ENCODE data around the gene GDF10.
A peak's percentile ranks its signal among the peaks of the same experiment; 100 is the strongest.

GDF10 gene

GRCh38 chr10:47291682-47292081 is 8.3 kb upstream of the GDF10 start:
- no peak for FAIRE-seq
- no peak for DNase-seq (ENCODE audit: low spot score)

- FAIRE-seq: no peak
- DNase-seq (ENCODE audit: low spot score): no peak
Observed at GRCh38 chr10:47294057-47294456, 5.9 kb upstream of the GDF10 start.

- FAIRE-seq (no peak), DNase-seq (ENCODE audit: low spot score) (no peak)
Observed at GRCh38 chr10:47294501-47294900, 5.5 kb upstream of the GDF10 start.

- FAIRE-seq (no peak), DNase-seq (ENCODE audit: low spot score) (no peak)
Observed at GRCh38 chr10:47295411-47295810, 4.6 kb upstream of the GDF10 start.

GRCh38 chr10:47296156-47296894 is 3.7 kb upstream of the GDF10 start:
- FAIRE-seq (no peak), DNase-seq (ENCODE audit: low spot score) (no peak)

- FAIRE-seq (no peak), DNase-seq (ENCODE audit: low spot score) (no peak)
Observed at GRCh38 chr10:47296941-47297340, 3.1 kb upstream of the GDF10 start.

GRCh38 chr10:47297866-47298540 is 2.0 kb upstream of the GDF10 start:
- FAIRE-seq (no peak), DNase-seq (ENCODE audit: low spot score) (no peak)

GRCh38 chr10:47298715-47299114 is 1.3 kb upstream of the GDF10 start:
- FAIRE-seq (no peak), DNase-seq (ENCODE audit: low spot score) (no peak)

GRCh38 chr10:47300429-47300931 is 483 bp downstream of the GDF10 start:
- DNase-seq (ENCODE audit: low spot score): no peak
- no peak for FAIRE-seq

GRCh38 chr10:47301833-47302232 is 1.8 kb downstream of the GDF10 start:
- FAIRE-seq: no peak
- DNase-seq (ENCODE audit: low spot score): no peak

- DNase-seq (ENCODE audit: low spot score) (no peak), FAIRE-seq (no peak)
Observed at GRCh38 chr10:47303105-47303504, 3.1 kb downstream of the GDF10 start.

- FAIRE-seq: no peak
- DNase-seq (ENCODE audit: low spot score): no peak
Observed at GRCh38 chr10:47303866-47304265, 3.9 kb downstream of the GDF10 start.

GRCh38 chr10:47305566-47305965 is 5.6 kb downstream of the GDF10 start:
- no peak for DNase-seq (ENCODE audit: low spot score)
- no peak for FAIRE-seq

GRCh38 chr10:47306387-47307210 is 6.6 kb downstream of the GDF10 start:
- no peak for DNase-seq (ENCODE audit: low spot score)
- no peak for FAIRE-seq

- no peak for DNase-seq (ENCODE audit: low spot score)
- no peak for FAIRE-seq
Observed at GRCh38 chr10:47307381-47307780, 7.4 kb downstream of the GDF10 start.

- FAIRE-seq (no peak), DNase-seq (ENCODE audit: low spot score) (no peak)
Observed at GRCh38 chr10:47308775-47309174, 8.8 kb downstream of the GDF10 start.

- DNase-seq (ENCODE audit: low spot score) (no peak), FAIRE-seq (no peak)
Observed at GRCh38 chr10:47309408-47310089, 9.6 kb downstream of the GDF10 start.

- no peak for DNase-seq (ENCODE audit: low spot score)
- no peak for FAIRE-seq
Observed at GRCh38 chr10:47310090-47310505, 10.1 kb downstream of the GDF10 start.

GRCh38 chr10:47311193-47311931 is 11.4 kb downstream of the GDF10 start:
- FAIRE-seq: no peak
- no peak for DNase-seq (ENCODE audit: low spot score)

- no peak for FAIRE-seq
Observed at GRCh38 chr10:47311932-47312662, 12.1 kb downstream of the GDF10 start.

More at GRCh38 chr10:47311932-47312662, 12.1 kb downstream of the GDF10 start:
- DNase-seq (ENCODE audit: low spot score): peak; percentile 52
